GM10248 (cell line): ENCODE measurements around the gene STAT4.

ENCODE experiments used
- CTCF ChIA-PET: fragments of 300-600 bp; sonication (Branson Sonifier 250); formaldehyde crosslinking; extraction: SDS; loops from one replicate; lab custom pipeline; 2021; ENCODE audit warnings: antibody characterized with exemption; lab: Yijun Ruan, JAX
- POLR2A ChIA-PET: fragments of 350-650 bp; sonication (Branson Sonifier 250); formaldehyde crosslinking; extraction: SDS; loops from one replicate; lab custom pipeline; 2020; ENCODE audit warnings: antibody characterized with exemption; lab: Yijun Ruan, JAX
- DNase-seq: peaks from one replicate; pipeline ENCODE4 v3.0.0; 2012; ENCODE audit errors: extremely low spot score
- TF ChIP-seq, protein P1 (sequence below): IDR thresholded peaks from 2 replicates; pipeline ENCODE4 v1.5.1; 2012; ENCODE audit warnings: mild to moderate bottlenecking, low read depth; ENCODE audit errors: extremely low read depth, missing control alignments, control extremely low read depth

STAT4 gene

DNA sequence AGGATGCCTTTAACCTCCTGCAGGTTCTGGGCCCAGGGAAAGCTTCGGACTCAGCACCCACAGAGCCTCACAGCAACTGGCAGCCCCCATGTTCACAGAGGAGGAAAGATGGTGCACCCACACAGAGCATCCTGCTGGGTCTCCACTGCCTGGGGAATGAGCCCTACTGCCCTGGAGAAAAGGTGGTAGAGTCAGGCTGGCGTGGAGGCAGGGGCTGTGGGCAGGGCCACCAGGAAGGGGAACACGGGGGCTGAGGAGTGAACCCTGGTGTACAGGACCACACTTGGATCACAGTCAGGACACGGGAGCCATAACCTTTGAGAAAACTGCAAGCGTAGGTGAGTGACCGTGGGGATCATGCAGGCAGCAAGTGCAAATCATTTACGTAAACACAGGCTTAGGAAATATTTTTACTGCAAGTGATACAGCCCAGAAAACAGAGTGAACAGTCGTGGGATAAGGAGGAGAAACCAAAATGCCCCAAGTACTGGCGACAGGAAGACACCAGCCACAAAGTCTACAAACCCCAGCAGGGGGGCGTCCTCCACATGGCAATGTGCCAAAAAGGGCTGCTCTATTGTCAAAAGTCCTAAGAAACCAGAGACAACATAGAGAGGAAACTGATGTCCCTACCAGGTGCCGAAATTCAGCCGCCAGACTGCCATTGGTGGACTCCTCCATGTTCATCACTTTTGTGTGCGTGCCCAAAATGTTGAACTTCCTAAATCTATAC, 164.4 kb downstream of the STAT4 start:
- CTCF ChIA-PET, result interaction anchor here (1.0 to 1.6 kb wide), 2 partner anchors 56 to 136 kb away, joined by 3 read pairs; no protein-coding TSS in a partner anchor
- no peak for DNase-seq
- TF ChIP-seq, protein P1, sequence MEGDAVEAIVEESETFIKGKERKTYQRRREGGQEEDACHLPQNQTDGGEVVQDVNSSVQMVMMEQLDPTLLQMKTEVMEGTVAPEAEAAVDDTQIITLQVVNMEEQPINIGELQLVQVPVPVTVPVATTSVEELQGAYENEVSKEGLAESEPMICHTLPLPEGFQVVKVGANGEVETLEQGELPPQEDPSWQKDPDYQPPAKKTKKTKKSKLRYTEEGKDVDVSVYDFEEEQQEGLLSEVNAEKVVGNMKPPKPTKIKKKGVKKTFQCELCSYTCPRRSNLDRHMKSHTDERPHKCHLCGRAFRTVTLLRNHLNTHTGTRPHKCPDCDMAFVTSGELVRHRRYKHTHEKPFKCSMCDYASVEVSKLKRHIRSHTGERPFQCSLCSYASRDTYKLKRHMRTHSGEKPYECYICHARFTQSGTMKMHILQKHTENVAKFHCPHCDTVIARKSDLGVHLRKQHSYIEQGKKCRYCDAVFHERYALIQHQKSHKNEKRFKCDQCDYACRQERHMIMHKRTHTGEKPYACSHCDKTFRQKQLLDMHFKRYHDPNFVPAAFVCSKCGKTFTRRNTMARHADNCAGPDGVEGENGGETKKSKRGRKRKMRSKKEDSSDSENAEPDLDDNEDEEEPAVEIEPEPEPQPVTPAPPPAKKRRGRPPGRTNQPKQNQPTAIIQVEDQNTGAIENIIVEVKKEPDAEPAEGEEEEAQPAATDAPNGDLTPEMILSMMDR, result no peak
- POLR2A ChIA-PET, result no interaction called here

DNA sequence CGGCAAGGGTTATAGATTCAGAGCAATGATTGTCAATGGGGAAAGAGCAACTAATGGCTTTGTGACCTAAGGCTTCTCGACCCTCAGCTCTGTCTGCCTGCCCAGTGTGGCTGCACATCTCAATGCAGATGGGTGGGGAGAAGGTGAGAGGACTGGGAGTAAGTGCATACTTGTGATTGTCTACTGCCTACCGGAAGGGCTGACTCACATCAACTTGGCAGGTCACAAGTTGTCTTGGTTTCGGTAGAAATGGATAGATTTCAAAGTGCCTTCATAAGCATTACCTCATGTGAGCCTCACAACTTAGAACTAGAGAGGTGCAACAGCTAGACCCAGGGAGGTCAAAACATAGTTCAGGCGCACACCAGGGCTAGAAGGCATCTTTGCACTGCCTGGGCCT, 166.2 kb downstream of the STAT4 start:
- ChIA-PET CTCF (interaction anchor here (1.2 kb wide), 1 partner anchor 9 kb away, joined by 3 read pairs; no protein-coding TSS in a partner anchor), POLR2A (no interaction called here)
- TF ChIP-seq, protein P1, result no peak
- DNase-seq, result no peak

DNA sequence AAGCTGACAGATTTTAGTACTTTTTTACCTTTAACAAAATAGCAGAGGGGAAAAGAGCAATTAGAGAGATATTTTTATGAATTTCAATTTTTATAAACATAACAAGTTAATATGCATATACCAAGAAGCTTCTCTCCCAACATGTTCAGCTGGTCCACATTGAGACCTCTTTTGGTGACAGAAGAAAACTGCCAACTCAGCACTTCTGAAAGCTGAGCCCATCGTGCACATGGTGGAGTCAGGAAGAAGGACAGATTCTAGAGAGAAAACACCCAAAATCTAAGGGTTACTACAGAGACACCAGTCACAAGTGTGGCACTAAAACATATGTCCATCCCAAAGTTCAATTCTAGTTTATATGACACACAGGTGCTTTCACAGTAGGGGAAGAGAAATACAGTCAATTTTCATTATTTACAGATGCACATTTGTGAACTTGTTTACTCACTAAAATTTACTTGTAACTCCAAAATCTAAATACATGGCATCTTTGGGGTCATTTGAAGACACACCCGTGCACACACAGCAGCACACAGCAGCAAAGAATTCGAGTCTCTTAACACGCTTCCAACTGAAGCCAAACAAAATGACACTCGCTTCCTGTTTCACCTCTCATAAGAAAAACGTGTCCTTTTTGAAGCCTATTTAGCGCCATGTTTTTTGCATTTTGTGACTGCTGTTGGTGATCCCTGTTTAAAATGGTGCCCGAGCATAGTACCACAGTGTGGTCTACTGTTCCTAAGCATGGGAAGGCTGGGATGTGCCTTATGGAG, 168.3 kb downstream of the STAT4 start:
- TF ChIP-seq, protein P1, result no peak
- ChIA-PET POLR2A (no interaction called here), CTCF (interaction anchor here (1.0 to 1.9 kb wide), 2 partner anchors 12 to 132 kb away, joined by 3 to 4 read pairs; no protein-coding TSS in a partner anchor)
- DNase-seq, result no peak

DNA sequence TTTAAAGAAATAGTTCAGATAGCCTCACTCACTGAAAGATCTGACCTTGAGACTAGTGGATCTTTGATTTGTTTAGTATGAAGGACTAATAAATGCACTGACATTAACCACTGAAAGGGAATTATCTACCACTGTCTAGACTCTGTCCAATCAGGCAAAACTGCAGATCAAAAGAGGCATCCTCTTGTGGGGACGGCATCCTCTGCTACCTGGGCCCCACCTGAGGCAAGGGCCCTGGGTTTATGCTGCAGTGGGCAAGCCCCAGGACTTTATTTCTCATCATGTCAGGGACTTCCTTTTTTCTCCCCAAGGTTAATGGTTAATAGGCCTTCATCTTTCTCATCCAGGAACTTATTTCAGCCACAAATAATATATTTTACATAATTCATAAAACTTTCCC, 169.1 kb downstream of the STAT4 start:
- no peak for DNase-seq
- TF ChIP-seq, protein P1, result no peak
- ChIA-PET POLR2A (no interaction called here), CTCF (interaction anchor here (1.0 to 1.9 kb wide), 3 partner anchors 12 to 131 kb away, joined by 3 to 4 read pairs (median 4); no protein-coding TSS in a partner anchor)

DNA sequence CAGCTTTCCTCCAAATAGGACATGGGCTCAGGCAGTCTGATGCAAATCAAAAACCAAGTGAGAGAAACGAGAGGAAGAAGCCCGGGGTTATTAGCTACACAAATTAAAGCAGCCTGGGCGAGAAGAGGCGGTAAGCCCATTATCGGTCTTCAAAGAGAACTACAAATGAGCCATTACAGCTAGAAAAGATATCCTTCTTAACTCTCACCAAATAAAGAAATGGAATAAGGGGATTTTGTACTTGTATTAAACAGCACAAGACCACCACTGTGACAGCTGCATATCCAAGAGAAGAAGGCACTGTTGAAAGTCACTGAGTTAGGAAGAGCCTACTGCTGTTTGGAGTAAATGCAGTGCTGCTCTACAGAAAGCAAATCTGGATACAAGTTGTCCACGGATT, 169.5 kb downstream of the STAT4 start:
- CTCF ChIA-PET, result interaction anchor here (1.1 to 1.9 kb wide), 2 partner anchors 35 to 131 kb away, joined by 4 read pairs; no protein-coding TSS in a partner anchor
- TF ChIP-seq, protein P1, result no peak
- DNase-seq, result no peak
- POLR2A ChIA-PET, result no interaction called here

DNA sequence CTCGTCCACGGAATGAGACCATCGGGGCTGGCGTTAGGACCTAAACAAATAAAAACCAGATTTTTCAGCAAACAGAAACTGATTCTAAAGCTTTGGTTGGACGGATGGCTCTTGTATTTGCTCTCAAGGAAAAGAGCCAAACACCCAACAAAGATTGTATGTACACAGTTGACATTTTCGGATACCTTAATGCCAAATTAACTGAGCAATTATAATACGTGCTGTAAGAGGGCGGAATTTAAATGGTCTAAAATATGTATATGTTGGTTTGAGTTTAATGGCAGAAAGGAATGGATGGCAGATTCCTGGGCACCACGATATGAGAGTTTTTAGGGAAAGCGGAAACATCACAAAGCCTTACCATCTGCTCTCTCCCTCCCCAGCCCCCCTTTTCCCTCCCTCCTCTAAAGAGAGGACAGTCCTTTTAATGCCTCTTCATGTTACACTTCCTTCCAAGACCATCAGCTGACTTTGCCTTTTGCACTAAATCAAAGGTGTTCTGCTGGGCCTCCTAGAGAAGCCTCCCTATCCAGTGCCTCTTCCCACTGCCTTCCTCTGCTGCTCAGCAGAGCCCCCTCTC, 170.1 kb downstream of the STAT4 start:
- ChIA-PET CTCF (interaction anchor here (1.1 to 1.9 kb wide), 3 partner anchors 13 to 130 kb away, joined by 4 to 5 read pairs (median 4); no protein-coding TSS in a partner anchor), POLR2A (no interaction called here)
- TF ChIP-seq, protein P1, result no peak
- no peak for DNase-seq
